ENCODE data around the gene ANKH. TPM values are rescaled to one million over a fixed set of nuclear protein-coding genes. Genes with fewer than 3 reads are reported as not detected.

The ANKH gene
- total and polyA plus RNA-seq, 8 donors = 6.6 to 57.5 (median 10.6) TPM

GRCh38 chr5:14773588-14773987, 98.0 kb downstream of the ANKH start:
- Histone ChIP-seq H3K36me3 (no peaks in the 10 kb centered on the region), H3K27me3 (no peaks in the 10 kb centered on the region), H3K9me3 (no peaks in the 10 kb centered on the region), H3K4me1 (no peaks in the 10 kb centered on the region), H3K4me3 (no peak overlapping the region), H3K27ac (no peak overlapping the region)
- TF ChIP-seq CTCF (IDR thresholded peaks at IDR 0.05) = no peak
- no peak for ATAC-seq
- intact Hi-C loops (cut with DNase I) = no loop called here
- DNase-seq = no peak

- H3K4me1 ChIP-seq = peaks cover 0 to 6% of the 10 kb centered on the region in 2 donors
- TF ChIP-seq CTCF (IDR thresholded peaks at IDR 0.05) = no peak
- ATAC-seq = no peak
- no peaks in the 10 kb centered on the region for H3K36me3 ChIP-seq
- intact Hi-C loops (cut with DNase I) = no loop called here
- no peak overlapping the region for H3K4me3 ChIP-seq
- no peak overlapping the region for H3K27ac ChIP-seq
- H3K9me3 ChIP-seq = no peaks in the 10 kb centered on the region
- H3K27me3 ChIP-seq = no peaks in the 10 kb centered on the region
- DNase-seq = no peak
Measured at GRCh38 chr5:14771972-14772371, 99.6 kb downstream of the ANKH start.

GRCh38 chr5:14771189-14771588, 100.4 kb downstream of the ANKH start:
- Histone ChIP-seq H3K9me3 (no peaks in the 10 kb centered on the region), H3K4me3 (no peak overlapping the region), H3K4me1 (peaks cover 0 to 6% of the 10 kb centered on the region in 2 donors), H3K27ac (no peak overlapping the region), H3K36me3 (no peaks in the 10 kb centered on the region), H3K27me3 (no peaks in the 10 kb centered on the region)
- no peak for TF ChIP-seq CTCF (IDR thresholded peaks at IDR 0.05)
- intact Hi-C loops (cut with DNase I) = no loop called here
- ATAC-seq = no peak
- DNase-seq = no peak

GRCh38 chr5:14768508-14769365, 102.8 kb downstream of the ANKH start:
- Histone ChIP-seq H3K9me3 (no peaks in the 10 kb centered on the region), H3K4me3 (no peak overlapping the region), H3K27ac (no peak overlapping the region), H3K36me3 (no peaks in the 10 kb centered on the region), H3K4me1 (peaks cover 0 to 6% of the 10 kb centered on the region in 2 donors), H3K27me3 (no peaks in the 10 kb centered on the region)
- DNase-seq (peak in 1 of 4 donors; percentile 76), ATAC-seq (no peak)
- no peak for TF ChIP-seq CTCF (IDR thresholded peaks at IDR 0.05)
- intact Hi-C loops (cut with DNase I) = no loop called here

- H3K4me3 ChIP-seq = no peak overlapping the region
- intact Hi-C loops (cut with DNase I) = no loop called here
- no peak overlapping the region for H3K27ac ChIP-seq
- H3K27me3 ChIP-seq = no peaks in the 10 kb centered on the region
- no peak for TF ChIP-seq CTCF (IDR thresholded peaks at IDR 0.05)
- H3K36me3 ChIP-seq = no peaks in the 10 kb centered on the region
- ATAC-seq = peak; percentile 17
- no peaks in the 10 kb centered on the region for H3K9me3 ChIP-seq
- DNase-seq = no peak
- peaks cover 0 to 6% of the 10 kb centered on the region in 2 donors for H3K4me1 ChIP-seq
Measured at GRCh38 chr5:14767735-14768507, 103.7 kb downstream of the ANKH start.

Measured in left lung (tissue), 10 donors.